B cell (primary cell): ENCODE results near the gene SH2D4B.

Experiments used
- EZH2 ChIP-seq: IDR thresholded peaks from 2 replicates; pipeline ENCODE4 v1.6.1; 2012; ENCODE audit warnings: borderline replicate concordance, low read depth, mild to moderate bottlenecking, moderate library complexity, low read length; ENCODE audit not compliant: insufficient read depth, poor library complexity, severe bottlenecking
- TF ChIP-seq, protein P1 (sequence below): fragments of 200-600 bp; IDR thresholded peaks from one replicate; pipeline ENCODE4 v1.8.0; 2022; ENCODE audit warnings: antibody characterized with exemption, mild to moderate bottlenecking

DNA sequence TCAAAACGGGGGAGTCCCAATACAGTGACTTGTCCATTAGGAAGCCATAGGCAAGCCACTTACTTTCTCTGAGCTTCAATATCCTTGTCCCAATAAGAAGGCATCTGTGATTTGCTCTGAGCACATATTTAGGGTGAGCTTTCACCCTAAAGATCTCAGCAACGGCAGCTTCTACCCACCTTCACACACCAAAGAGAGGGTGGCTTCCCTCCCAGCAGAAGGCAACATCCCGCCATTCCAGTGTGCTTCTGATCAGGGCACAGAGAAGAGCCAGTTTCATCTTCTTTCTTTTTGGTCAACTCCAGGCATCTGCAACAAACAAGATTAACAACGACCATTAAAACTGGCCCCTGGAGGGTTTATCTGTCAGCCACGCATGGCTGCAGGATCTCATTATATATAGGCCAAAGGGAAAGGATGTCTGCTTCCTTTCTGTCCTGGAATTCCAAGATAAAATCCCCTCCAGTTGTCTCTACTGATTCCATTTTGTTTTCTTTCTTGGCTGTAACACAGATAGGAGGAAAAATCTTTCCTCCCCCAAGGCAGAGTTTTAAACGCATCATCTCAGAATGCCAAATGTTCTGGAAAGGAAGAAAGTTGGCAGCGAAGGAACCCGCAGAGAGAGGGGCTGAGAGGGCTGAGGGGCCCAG, 491 bp upstream of the SH2D4B start:
- TF ChIP-seq, protein P1, sequence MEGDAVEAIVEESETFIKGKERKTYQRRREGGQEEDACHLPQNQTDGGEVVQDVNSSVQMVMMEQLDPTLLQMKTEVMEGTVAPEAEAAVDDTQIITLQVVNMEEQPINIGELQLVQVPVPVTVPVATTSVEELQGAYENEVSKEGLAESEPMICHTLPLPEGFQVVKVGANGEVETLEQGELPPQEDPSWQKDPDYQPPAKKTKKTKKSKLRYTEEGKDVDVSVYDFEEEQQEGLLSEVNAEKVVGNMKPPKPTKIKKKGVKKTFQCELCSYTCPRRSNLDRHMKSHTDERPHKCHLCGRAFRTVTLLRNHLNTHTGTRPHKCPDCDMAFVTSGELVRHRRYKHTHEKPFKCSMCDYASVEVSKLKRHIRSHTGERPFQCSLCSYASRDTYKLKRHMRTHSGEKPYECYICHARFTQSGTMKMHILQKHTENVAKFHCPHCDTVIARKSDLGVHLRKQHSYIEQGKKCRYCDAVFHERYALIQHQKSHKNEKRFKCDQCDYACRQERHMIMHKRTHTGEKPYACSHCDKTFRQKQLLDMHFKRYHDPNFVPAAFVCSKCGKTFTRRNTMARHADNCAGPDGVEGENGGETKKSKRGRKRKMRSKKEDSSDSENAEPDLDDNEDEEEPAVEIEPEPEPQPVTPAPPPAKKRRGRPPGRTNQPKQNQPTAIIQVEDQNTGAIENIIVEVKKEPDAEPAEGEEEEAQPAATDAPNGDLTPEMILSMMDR: no peak
- no peak for TF ChIP-seq EZH2
